Endothelial cell of umbilical vein (primary cell): ENCODE data around the gene DESI2. TPM values are rescaled to one million over a fixed set of nuclear protein-coding genes. Genes with fewer than 3 reads are reported as not detected.

Experiments
- BruUV-seq: library from RNA; stranded (reverse); fragments of 400-500 nt; replicated peaks from 2 replicates; lab custom pipeline; 2021; lab: Mats Ljungman, UMichigan
- CTCF ChIA-PET: fragments of 300-600, 350-600 bp; sonication (Branson Sonifier 250); formaldehyde crosslinking; loops from one replicate; lab custom pipeline; 2021; ENCODE audit warnings: antibody characterized with exemption, inconsistent platforms; lab: Charles Lee
- POLR2A ChIA-PET: fragments of 300-600, 350-600 bp; sonication (Branson Sonifier 250); formaldehyde crosslinking; loops from one replicate; lab custom pipeline; 2021; ENCODE audit warnings: antibody characterized with exemption, inconsistent platforms; lab: Charles Lee
- DNase-seq: peaks from one replicate; pipeline ENCODE4 v3.0.0-alpha.2; 2011; ENCODE audit warnings: low read depth, low spot score
- FAIRE-seq: peaks from 2 replicates; lab custom pipeline; 2011; peaks lifted over from hg19 to GRCh38; lab: Jason Lieb, UNC
- H2AFZ ChIP-seq: 2 replicates; pipeline ENCODE4 v1.6.0; 2012; ENCODE audit warnings: low read depth, low read length, control low read depth, inconsistent platforms
- H3K27ac ChIP-seq: 2 replicates; pipeline ENCODE4 v1.5.1; 2011; ENCODE audit warnings: low read depth, mild to moderate bottlenecking, control low read depth, low read length, moderate library complexity; ENCODE audit not compliant: insufficient read depth
- H3K27me3 ChIP-seq, 2 experiments: 2 replicates each; pipeline versions ENCODE4 v1.6.0 to v1.6.1; 2011; ENCODE audit warnings: low read length in 2 of 2, mixed read lengths in 1 of 2; ENCODE audit not compliant: control insufficient read depth in 2 of 2, insufficient read depth in 2 of 2
- H3K36me3 ChIP-seq, 2 experiments: 2 replicates in 1 of 2; 3 replicates in 1 of 2; pipeline ENCODE4 v1.5.1; 2011; ENCODE audit warnings: low read length in 2 of 2, mild to moderate bottlenecking in 1 of 2, moderate library complexity in 1 of 2; ENCODE audit not compliant: control insufficient read depth in 2 of 2, insufficient read depth in 2 of 2; ENCODE audit errors: extremely low read depth in 1 of 2
- H3K4me1 ChIP-seq: 3 replicates; pipeline ENCODE4 v1.5.1; 2011; ENCODE audit warnings: mild to moderate bottlenecking, low read length; ENCODE audit not compliant: control insufficient read depth, insufficient read depth; ENCODE audit errors: extremely low read depth
- H3K4me2 ChIP-seq: 2 replicates; pipeline ENCODE4 v1.6.1; 2011; ENCODE audit warnings: low read length, control low read depth, mixed read lengths; ENCODE audit not compliant: insufficient read depth
- H3K4me3 ChIP-seq, 3 experiments: fragments of 200-600 bp in 1 of 3; sonication (generic), shearing (Covaris generic) in 1 of 3; replicated peaks in 1 of 3; 2 replicates each; pipeline ENCODE4 v1.5.1; 2011 to 2016; ENCODE audit warnings: control low read depth in 3 of 3, low read length in 3 of 3, mild to moderate bottlenecking in 2 of 3, inconsistent platforms in 1 of 3, low read depth in 1 of 3, moderate library complexity in 1 of 3; ENCODE audit not compliant: insufficient read depth in 1 of 3
- H3K79me2 ChIP-seq: 2 replicates; pipeline ENCODE4 v1.6.0; 2012; ENCODE audit warnings: low read length, inconsistent platforms; ENCODE audit not compliant: control insufficient read depth, insufficient read depth
- H3K9ac ChIP-seq: replicated peaks from 2 replicates; pipeline ENCODE3; 2011; ENCODE audit warnings: low read length, control low read depth; ENCODE audit not compliant: insufficient read depth; ENCODE audit errors: extremely low read depth
- H3K9me1 ChIP-seq: replicated peaks from 3 replicates; pipeline ENCODE4 v1.6.0; 2011; ENCODE audit warnings: mild to moderate bottlenecking, low read length; ENCODE audit not compliant: control insufficient read depth, insufficient read depth; ENCODE audit errors: extremely low read depth
- H3K9me3 ChIP-seq: replicated peaks from 2 replicates; pipeline ENCODE4 v1.5.1; 2012; ENCODE audit warnings: low read length, inconsistent platforms; ENCODE audit not compliant: control insufficient read depth, insufficient read depth
- H4K20me1 ChIP-seq: replicated peaks from 2 replicates; pipeline ENCODE3; 2011; ENCODE audit warnings: mild to moderate bottlenecking, low read length; ENCODE audit not compliant: control insufficient read depth, insufficient read depth; ENCODE audit errors: extremely low read depth
- CTCF ChIP-seq, 2 donors: IDR thresholded peaks; 1 replicate in 1 of 2; 2 replicates in 1 of 2; pipeline ENCODE4 v1.5.1; 2011; ENCODE audit warnings: low read length in 2 of 2, mild to moderate bottlenecking in 2 of 2, moderate library complexity in 2 of 2, control low read depth in 1 of 2, inconsistent platforms in 1 of 2, low read depth in 1 of 2; ENCODE audit not compliant: insufficient read depth in 1 of 2; ENCODE audit errors: extremely low read depth in 1 of 2
- EZH2 ChIP-seq: IDR thresholded peaks from 2 replicates; pipeline ENCODE4 v1.6.1; 2012; ENCODE audit warnings: borderline replicate concordance, low read depth, mild to moderate bottlenecking, moderate library complexity, low read length, inconsistent platforms; ENCODE audit not compliant: severe bottlenecking
- FOS ChIP-seq: IDR thresholded peaks from 2 replicates; pipeline ENCODE4 v1.6.1; 2011; ENCODE audit warnings: mild to moderate bottlenecking, low read length, moderate library complexity, borderline replicate concordance; ENCODE audit not compliant: insufficient read depth
- GATA2 ChIP-seq: IDR thresholded peaks from 2 replicates; pipeline ENCODE4 v1.7.0; 2011; ENCODE audit warnings: low read depth, mild to moderate bottlenecking, moderate library complexity, mixed read lengths, low read length; ENCODE audit not compliant: insufficient read length, insufficient read depth
- JUN ChIP-seq: IDR thresholded peaks from 2 replicates; pipeline ENCODE4 v1.6.1; 2011; ENCODE audit warnings: borderline replicate concordance, low read depth; ENCODE audit not compliant: insufficient read length, insufficient read depth
- MYC ChIP-seq: IDR thresholded peaks from one replicate; pipeline ENCODE4 v1.6.1; 2011; ENCODE audit warnings: mild to moderate bottlenecking, low read depth, low read length
- POLR2A ChIP-seq: IDR thresholded peaks from 2 replicates; pipeline ENCODE4 v1.6.1; 2012; ENCODE audit warnings: low read depth, mild to moderate bottlenecking, control low read depth, low read length
- POLR2AphosphoS5 ChIP-seq: IDR thresholded peaks from 2 replicates; pipeline ENCODE4 v1.6.1; 2012; ENCODE audit warnings: low read depth, mild to moderate bottlenecking, control low read depth, low read length, moderate library complexity; ENCODE audit not compliant: insufficient read depth
- dilution Hi-C: fragments of 300-500 bp; cut with MboI; formaldehyde crosslinking; loops from one replicate; pipeline ENCODE4 v1.15.0; 2019; ENCODE audit warnings: low sequenced_read_pairs; ENCODE audit not compliant: extremely low pct_ligation_motif_present
- intact Hi-C: fragments of 100-400 bp; cut with micrococcal nuclease; formaldehyde crosslinking; loops from one replicate; pipeline ENCODE4 v1.10.0; 2022
- polyA plus RNA-seq, 4 experiments: library from polyadenylated mRNA; depleted of rRNA in 3 of 4; stranded (reverse) in 3 of 4; unstranded in 1 of 4; fragments of >200 nt; gene quantifications; 2 replicates each; pipeline versions ENCODE4 v1.2.1 to v1.2.3, GENCODE V29; 2011 to 2012; ENCODE audit warnings: missing spikeins in 1 of 4
- total RNA-seq: library from RNA; stranded (reverse); gene quantifications from 2 replicates; pipeline ENCODE4 v1.2.3, GENCODE V29; 2021
- TF ChIP-seq, protein P1 (sequence below): IDR thresholded peaks from 2 replicates; pipeline ENCODE4 v1.6.1; 2011; ENCODE audit not compliant: insufficient read depth, insufficient read length

The DESI2 gene
- total and polyA plus RNA-seq, 2 donors (not counting 3 experiments of a cell fraction or from before 2014, with no cell fraction given) = 22.9 to 37.2 TPM

- BruUV-seq = no TSS peak
- DNase-seq = no peak
- Histone ChIP-seq H3K4me3 (no peak overlapping the region), H3K9me1 (no peaks in the 10 kb centered on the region), H3K36me3 (peaks cover 0 to 2% of the 10 kb centered on the region in 2 experiments), H3K9ac (no peak overlapping the region), H3K27ac (no peak overlapping the region), H4K20me1 (peaks cover 5% of the 10 kb centered on the region), H3K4me1 (no peaks in the 10 kb centered on the region), H2AFZ (no peak overlapping the region), H3K9me3 (no peaks in the 10 kb centered on the region), H3K4me2 (no peak overlapping the region), H3K79me2 (peaks cover 70% of the 10 kb centered on the region), H3K27me3 (no peaks in the 10 kb centered on the region)
- POLR2A ChIA-PET = no interaction called here
- TF ChIP-seq POLR2AphosphoS5 = no peak
- dilution Hi-C loops = no loop called here
- CTCF ChIA-PET = no interaction called here
- intact Hi-C loops = no loop called here
- no peak for FAIRE-seq
These were observed 11.4 kb downstream of the DESI2 start for GRCh38 chr1:244664353-244664752.

DNA sequence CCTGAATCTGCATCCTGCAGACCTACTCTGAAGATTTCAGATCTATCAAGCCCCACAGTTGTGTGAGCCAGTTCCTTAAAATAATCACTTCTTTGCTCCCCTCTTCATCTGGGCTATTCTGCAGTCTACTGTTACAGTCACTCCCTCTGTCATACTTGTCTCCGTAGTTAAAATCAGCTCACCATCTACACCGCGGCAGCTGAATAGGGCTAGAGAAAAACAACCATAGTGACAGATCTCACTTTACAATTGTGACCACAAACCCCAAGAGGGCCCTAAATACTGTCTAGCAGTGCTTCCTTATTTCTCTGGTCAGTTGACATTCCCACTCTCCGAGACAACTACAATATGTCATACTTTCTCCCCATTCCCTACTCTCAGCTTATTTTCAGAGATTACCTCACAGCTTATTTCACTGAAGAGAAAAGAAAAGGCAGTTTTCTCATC, 12.9 kb downstream of the DESI2 start:
- ChIA-PET POLR2A (no interaction called here), CTCF (no interaction called here)
- intact Hi-C loops (no loop called here), dilution Hi-C loops (no loop called here)
- no peak overlapping the region for H2AFZ ChIP-seq
- DNase-seq (no peak), FAIRE-seq (no peak)
- TF ChIP-seq GATA2 (no peak), FOS (no peak), POLR2AphosphoS5 (no peak), MYC (no peak), CTCF (IDR thresholded peaks at IDR 0.05; ENCODE audit: extremely low read depth in 1 of 2, insufficient read depth in 1 of 2, low read depth in 1 of 2, low read length in 2 of 2) (no peak), EZH2 (no peak), JUN (no peak), POLR2A (no peak)
- TF ChIP-seq, protein P1, sequence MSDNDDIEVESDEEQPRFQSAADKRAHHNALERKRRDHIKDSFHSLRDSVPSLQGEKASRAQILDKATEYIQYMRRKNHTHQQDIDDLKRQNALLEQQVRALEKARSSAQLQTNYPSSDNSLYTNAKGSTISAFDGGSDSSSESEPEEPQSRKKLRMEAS = no peak
- peaks cover 5% of the 10 kb centered on the region for H4K20me1 ChIP-seq
- no peak overlapping the region for H3K27ac ChIP-seq
- no peaks in the 10 kb centered on the region for H3K4me1 ChIP-seq
- no peak overlapping the region for H3K4me2 ChIP-seq
- peaks cover 60% of the 10 kb centered on the region for H3K79me2 ChIP-seq
- H3K9me1 ChIP-seq = no peaks in the 10 kb centered on the region
- H3K36me3 ChIP-seq = no peaks in the 10 kb centered on the region
- no TSS peak for BruUV-seq
- no peak overlapping the region for H3K4me3 ChIP-seq
- no peaks in the 10 kb centered on the region for H3K9me3 ChIP-seq
- H3K9ac ChIP-seq = no peak overlapping the region
- H3K27me3 ChIP-seq = no peaks in the 10 kb centered on the region
